Dedifferentiated amniotic fluid mesenchymal stem cell (primary cell): ENCODE data around the gene SLC25A34.
A peak's percentile ranks its signal among the peaks of the same experiment; 100 is the strongest.

Experiments
- DNase-seq: peaks from one replicate; pipeline ENCODE4 v3.0.0-alpha.2; 2016; ENCODE audit errors: extremely low spot score

Gene SLC25A34

DNA sequence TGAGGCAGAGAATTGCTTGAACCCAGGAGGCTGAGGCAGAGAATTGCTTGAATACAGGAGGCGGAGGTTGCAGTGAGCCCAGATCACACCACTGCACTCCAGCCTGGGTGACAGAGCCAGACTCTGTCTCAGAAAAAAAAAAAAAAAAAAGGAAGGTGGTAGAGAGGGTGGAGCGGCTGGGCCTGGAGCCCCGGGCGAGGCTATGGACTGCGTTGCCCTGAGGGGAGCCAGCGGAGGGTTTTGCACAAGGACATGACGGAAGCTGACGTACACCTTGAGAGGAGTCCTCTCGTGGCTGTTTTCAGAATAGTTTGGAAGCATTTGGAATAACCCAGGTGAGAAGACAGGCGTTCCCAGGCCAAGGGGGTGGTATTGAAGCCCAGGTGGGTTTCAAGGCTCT, 15.7 kb downstream of the SLC25A34 start:
- DNase-seq: no peak

DNA sequence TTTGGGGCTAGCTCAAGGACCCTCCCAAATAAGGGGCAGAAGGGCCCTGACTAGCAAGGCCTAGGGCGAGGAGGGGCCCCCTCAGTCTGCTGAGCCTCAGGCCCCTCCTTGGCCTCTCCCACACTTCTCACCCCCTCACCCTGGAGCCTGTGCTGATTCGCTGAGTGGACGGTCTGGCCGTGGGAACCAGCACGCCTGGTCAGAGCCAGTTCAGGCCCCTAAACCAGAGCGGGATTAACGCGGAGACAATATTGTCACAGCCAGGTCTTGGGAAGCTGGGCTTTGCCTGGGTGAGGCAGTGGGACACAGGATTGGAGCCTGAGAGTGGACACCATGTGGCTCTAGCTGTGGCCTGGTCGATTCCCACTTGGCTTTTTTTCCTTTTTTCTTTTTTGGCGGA, 17.7 kb downstream of the SLC25A34 start:
- DNase-seq: no peak

GRCh38 chr1:15755021-15755645, 19.1 kb downstream of the SLC25A34 start:
- DNase-seq: no peak

DNA sequence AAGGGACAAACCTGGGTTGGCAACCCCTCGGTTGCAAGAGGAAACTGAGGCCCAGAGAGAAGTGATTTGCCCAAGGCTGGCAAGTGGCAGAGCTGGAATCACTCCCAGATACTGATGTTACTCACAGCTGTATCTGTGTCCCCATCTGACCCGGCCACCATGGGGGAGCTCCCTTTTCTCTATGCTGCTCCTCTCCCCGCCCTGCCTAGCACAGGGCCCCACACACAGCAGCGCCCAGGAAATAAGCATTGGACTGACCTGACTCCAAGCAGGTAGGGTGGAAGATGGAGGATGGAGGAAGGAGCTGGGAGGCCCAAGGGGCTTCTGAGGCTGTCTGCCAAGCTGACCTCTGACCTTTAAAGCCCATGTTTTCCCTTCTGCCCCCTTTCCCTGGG, 19.6 kb downstream of the SLC25A34 start:
- no peak for DNase-seq

DNA sequence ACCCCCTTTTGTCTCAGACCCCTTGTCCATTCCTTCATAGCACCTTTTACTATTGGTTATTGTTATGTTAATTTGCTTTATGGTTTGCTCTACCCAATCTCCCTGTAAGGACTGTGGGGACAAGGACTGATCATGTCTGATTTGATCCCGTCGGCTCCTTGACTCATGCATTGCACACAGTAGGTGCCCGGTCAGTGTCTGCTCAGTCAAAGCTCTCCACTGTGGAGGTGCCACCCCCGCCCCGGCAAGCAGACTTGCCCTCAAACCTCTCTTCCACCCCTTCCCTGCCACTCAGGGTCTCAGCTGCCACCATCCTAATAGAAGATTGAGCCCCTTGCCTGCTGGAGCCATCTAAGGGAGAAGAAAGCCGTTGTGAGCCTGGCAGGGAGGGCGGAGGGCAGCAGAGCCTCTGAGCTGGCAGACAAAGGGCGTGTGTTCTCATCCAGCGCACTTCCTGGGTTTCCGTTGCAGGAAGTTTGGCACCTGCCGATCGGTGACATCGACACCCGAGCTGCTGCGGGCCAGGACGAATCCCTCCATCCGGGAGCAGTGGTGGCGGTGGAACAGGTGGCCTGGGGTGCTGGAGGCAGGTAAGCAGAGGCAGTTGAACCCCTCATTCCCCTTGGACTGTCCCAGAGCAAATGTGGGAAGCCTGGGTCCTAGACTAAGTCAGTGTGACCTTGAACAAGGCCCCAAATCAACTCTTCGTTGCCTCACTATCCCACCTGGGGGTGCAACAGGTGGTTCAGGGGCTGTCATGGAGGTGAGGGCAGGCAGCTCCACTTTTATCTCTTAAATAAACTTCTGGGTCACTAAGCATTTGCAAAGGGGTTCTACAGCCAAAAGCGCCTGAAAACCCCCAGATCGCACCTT, 20.3 kb downstream of the SLC25A34 start:
- DNase-seq: no peak

DNA sequence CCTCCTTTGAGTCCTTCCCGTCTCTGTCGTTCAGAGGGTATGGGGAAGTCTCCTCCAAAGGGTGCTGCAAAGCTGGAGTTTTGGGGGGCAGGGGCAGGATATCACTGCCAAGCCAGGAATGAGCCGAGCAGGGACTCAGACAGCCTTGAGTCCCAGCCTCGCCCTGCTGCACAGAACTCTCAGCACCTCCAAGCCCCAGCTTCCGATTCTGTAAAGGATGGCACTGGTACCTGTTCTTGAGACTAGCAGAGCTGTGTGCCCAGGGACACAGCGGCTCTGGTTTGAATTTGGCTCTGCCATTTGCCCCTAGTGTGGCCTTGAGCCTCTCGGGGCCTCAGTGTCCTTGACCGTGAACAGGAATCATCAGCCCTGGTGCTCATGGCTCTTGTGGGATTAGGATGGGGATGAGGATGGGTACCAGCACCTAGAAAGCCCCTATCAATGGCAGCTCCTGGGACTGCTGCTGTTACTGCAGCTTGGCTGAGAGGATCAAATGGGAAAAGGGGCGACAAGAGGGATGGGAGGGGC, 21.0 kb downstream of the SLC25A34 start:
- no peak for DNase-seq

- no peak for DNase-seq
Observed at GRCh38 chr1:15757575-15758342, 21.7 kb downstream of the SLC25A34 start.

DNA sequence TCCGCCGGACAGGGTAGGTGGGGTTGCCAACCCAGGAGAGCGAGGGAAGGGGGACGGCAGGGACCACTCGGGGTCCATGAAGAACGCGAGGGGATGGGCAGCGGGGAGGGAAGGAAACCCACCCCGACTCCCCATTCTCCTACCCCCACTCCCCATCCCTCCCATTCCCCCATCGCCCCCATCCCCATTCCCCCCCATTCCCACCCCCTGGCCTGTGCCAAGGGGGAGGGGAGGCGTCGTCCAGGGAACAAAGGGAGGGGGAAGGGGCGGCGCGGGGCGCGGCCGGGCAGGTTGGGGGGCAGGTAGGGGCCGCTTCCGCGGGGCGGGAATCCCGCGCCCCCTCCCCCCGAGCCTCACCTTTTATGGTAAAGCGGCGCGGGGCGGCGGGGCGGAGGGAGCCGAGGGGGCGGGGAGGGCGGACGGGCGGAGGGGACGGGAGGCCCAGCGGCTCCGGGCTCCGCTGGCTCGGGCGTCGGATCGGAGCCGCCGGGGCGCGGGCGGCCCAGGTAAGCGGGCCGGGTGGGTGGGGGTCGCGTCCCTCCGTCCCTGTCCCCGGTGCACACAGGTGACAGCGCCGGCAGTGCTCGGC, 22.4 kb downstream of the SLC25A34 start, which contains the start of gene FBLIM1:
FBLIM1 (plus strand) TSS at position 453 of the 589 bp plus-strand sequence. CDS start 6,189 bp downstream, outside the sequence.
- DNase-seq: no peak

DNA sequence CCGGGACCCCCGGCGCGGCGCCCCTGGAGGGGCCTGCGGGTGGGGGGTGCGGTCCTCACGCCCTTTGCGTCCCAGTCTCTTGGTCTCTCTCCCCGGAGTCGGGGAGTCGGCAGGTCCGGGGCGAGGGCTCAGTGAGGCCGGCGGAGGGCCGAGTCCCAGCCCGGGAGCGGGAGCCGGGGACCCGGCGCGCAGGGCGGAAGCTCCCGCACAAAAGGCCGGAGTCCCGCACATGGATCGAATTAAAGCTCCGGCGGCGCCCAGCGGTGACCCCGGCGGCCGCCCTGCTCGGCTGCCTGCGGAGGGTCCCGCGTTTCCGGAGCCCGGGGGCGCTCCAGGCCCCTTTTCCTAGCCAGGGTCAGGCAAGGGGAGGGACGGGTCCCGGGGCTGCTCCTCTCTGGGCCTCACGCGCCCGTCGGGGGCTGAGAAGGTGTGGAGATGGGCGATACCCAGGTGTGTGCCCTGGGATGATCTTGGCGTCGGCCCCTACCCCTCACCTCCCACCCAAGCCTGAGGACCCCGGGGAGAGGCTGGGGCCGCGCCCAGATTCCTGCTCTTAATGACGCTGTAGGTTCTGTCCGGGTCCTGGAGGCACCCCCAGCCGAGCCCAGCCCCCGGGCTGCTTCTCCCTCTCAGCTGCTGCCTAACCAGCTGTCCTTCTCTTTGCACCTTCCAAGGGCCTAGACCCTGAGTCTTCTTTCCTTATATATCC, 23.0 kb downstream of the SLC25A34 start:
- DNase-seq: no peak

- DNase-seq: peak; percentile 23
Observed at GRCh38 chr1:15760520-15761211, 24.6 kb downstream of the SLC25A34 start.

DNA sequence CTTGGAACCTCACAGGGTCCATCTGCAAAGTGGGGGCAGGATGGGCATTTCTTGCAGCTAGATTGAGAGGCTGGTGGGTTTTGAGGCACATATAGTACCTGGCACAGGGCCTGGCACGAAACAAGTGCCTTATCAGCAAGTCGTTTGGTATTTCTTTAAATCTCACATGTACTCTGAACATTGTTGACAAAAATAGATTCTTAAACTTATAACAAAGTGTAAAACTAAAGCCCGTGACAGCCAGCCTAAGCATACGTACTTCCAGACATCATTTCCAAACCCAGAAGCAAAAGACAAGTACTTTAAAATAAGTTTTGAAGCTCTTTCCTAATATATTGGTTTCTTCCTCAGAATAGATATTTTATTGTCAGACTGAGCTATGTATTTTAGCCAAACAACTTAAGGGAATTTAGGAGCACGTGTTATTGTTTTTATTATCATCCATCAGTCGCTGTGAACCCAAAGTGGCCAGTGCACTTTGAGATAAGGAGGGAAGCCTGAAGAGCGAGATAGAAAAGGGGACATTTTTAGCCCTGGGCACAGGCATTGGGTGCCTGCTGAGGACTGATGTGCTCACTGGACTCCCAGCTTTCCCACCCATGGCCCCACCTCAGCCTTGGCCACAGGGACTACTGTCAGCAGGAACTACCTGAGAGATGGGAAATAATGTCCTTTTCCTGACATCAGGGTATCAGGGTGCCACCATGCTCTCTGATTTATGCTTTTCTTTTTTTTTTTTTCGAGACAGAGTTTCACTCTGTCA, 25.5 kb downstream of the SLC25A34 start:
- no peak for DNase-seq

DNA sequence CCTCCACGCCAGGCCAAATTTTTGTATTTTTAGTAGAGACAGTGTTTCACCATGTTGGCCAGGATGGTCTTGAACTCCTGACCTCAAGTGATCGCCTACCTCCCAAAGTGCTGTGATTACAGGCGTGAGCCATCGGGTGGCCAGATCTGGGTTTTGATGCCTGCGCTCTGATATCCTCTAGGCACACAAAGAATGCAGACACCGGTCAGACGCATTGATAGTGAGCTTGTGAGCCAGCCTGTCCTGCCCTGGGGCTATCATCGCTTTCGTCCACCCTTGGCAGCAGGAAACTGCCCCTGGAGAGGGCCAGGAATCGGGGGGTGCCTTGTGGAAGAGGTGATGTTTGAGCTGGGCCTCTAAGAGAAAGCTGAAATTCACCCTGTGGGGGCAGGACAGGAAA, 26.5 kb downstream of the SLC25A34 start:
- DNase-seq: no peak

DNA sequence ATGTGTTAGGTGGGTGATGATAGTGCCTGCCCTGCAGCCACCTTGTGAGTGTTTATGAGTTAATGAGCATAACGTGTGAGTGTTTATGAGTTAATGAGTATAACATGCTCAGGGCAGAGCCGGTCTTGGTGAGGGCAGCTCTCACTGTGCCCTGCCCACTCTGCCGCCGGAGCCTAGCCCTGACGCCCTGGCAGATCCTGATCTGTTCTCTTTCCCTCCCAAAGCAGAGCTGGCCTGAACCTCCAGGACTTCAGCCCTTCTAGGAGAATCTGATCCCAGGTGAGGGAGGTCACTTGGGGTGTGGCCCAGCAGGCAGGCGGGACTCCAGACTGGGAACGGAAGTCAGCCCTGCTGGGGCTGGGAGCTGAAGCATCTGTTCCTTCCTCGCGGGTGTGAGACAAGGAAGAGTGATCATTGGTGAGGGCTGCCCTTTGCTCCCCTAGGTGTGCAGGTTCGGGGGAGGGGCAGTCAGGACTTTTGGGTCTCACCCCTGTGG, 28.3 kb downstream of the SLC25A34 start:
- DNase-seq: no peak

GRCh38 chr1:15764890-15765289, 28.8 kb downstream of the SLC25A34 start:
- no peak for DNase-seq

DNA sequence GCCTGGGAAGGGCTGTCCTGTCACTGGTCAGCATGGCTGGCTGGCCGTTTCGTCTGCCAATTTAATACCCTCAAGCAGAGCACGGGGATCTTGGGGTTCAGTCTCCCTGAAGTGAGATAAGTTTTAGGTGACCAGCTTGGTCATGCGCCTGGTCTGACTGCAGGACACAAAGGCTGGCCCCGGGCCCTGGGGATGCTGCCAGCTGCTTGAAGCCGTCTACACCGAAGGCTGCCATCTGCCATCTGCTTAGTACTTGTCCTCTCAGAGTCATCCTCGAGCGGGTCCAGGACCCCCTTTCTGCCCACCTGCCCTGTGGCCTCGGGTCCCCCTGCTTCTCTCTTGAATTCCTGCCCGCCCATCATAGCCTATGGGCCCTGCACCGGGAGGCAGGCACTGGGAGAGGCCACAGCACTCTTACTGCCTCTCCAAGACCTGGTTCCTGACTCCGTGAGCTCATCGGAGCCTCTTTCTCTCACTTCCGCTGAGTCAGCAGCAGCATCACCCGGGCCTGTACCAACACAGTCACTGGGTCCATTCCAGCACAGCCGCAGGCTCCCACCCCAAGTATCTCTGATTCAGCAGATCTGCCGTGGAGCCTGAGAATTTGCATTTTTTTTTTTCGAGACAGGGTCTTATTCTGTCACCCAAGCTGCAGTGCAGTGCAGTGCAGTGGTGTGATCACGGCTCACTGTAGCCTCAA, 29.6 kb downstream of the SLC25A34 start:
- no peak for DNase-seq

- no peak for DNase-seq
Observed at GRCh38 chr1:15767941-15768340, 31.9 kb downstream of the SLC25A34 start.

- DNase-seq: no peak
Observed at GRCh38 chr1:15768388-15768787, 32.3 kb downstream of the SLC25A34 start.

DNA sequence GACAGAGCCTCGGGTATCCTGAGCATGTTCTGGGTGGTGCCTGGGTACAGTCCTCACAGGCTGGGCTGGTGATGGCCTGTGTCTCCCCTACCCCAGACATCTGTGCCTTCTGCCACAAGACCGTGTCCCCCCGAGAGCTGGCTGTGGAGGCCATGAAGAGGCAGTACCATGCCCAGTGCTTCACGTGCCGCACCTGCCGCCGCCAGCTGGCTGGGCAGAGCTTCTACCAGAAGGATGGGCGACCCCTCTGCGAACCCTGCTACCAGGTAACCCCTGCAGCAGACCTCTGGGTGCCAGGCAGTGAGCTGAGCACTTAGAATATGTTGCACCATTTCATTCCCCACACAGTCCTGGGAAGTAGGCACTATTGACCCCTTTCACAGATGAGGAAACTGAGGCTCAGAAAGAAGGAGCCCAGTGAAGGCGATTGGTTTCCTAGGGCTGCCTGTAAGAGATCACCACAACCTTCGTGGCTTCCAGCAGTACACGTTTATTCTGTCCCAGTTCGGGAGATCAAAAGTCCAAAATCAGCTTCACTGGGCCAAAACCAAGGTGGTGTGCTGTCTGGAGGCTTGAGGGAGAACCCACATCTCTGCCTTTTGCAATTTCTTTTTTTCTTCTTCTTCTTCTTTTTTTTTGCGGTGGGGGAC, 34.4 kb downstream of the SLC25A34 start:
- no peak for DNase-seq
